ENCODE measurements around the gene TACR1.

- TF ChIP-seq, protein P1, sequence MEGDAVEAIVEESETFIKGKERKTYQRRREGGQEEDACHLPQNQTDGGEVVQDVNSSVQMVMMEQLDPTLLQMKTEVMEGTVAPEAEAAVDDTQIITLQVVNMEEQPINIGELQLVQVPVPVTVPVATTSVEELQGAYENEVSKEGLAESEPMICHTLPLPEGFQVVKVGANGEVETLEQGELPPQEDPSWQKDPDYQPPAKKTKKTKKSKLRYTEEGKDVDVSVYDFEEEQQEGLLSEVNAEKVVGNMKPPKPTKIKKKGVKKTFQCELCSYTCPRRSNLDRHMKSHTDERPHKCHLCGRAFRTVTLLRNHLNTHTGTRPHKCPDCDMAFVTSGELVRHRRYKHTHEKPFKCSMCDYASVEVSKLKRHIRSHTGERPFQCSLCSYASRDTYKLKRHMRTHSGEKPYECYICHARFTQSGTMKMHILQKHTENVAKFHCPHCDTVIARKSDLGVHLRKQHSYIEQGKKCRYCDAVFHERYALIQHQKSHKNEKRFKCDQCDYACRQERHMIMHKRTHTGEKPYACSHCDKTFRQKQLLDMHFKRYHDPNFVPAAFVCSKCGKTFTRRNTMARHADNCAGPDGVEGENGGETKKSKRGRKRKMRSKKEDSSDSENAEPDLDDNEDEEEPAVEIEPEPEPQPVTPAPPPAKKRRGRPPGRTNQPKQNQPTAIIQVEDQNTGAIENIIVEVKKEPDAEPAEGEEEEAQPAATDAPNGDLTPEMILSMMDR (IDR thresholded peaks at IDR 0.05) = no peak
- TF ChIP-seq POLR2A (IDR thresholded peaks at IDR 0.05) = no peak
Observed at GRCh38 chr2:75204833-75205232, 5.5 kb upstream of the TACR1 start.

Data from breast epithelium (tissue), 3 donors.